Aorta (tissue), 5 donors: ENCODE data around the gene METTL26. TPM values are rescaled to one million over a fixed set of nuclear protein-coding genes. Genes with fewer than 3 reads are reported as not detected.
A peak's percentile ranks its signal among the peaks of the same experiment; 100 is the strongest.

Source experiments
- ATAC-seq: fragments of 200-7000 bp; cut with Tn5 transposase; one replicate; pipeline ENCODE4 v1.9.1; 2022; ENCODE audit warnings: moderate library complexity; ENCODE audit not compliant: low FRiP score
- DNase-seq, 2 donors: peaks; one replicate each; pipeline ENCODE4 v3.0.0-alpha.2; 2020
- H3K27ac ChIP-seq, 2 donors: one replicate each; pipeline ENCODE4 v1.5.1; 2013; ENCODE audit warnings: low read length in 2 of 2, mild to moderate bottlenecking in 2 of 2, moderate library complexity in 2 of 2, control low read depth in 1 of 2, inconsistent platforms in 1 of 2, low read depth in 1 of 2
- H3K27me3 ChIP-seq, 2 donors: one replicate each; pipeline ENCODE4 v1.6.1; 2013; ENCODE audit warnings: control low read depth in 1 of 2, low read length in 1 of 2, mild to moderate bottlenecking in 1 of 2, moderate library complexity in 1 of 2; ENCODE audit not compliant: insufficient read depth in 2 of 2, control insufficient read depth in 1 of 2
- H3K36me3 ChIP-seq, 2 donors: one replicate each; pipeline ENCODE4 v1.6.1; 2013; ENCODE audit warnings: control low read depth in 1 of 2, low read length in 1 of 2, mild to moderate bottlenecking in 1 of 2; ENCODE audit not compliant: insufficient read depth in 2 of 2, control insufficient read depth in 1 of 2
- H3K4me1 ChIP-seq, 2 donors: one replicate each; pipeline ENCODE4 v1.6.1; 2013; ENCODE audit warnings: low read length in 2 of 2, control low read depth in 1 of 2, mild to moderate bottlenecking in 1 of 2, moderate library complexity in 1 of 2; ENCODE audit not compliant: insufficient read depth in 2 of 2, control insufficient read depth in 1 of 2
- H3K4me3 ChIP-seq, 2 donors: one replicate each; pipeline ENCODE4 v1.5.1; 2013; ENCODE audit warnings: low read length in 2 of 2, control low read depth in 1 of 2, mild to moderate bottlenecking in 1 of 2
- H3K9me3 ChIP-seq: one replicate; pipeline ENCODE4 v1.6.1; 2013; ENCODE audit warnings: mild to moderate bottlenecking, low read length; ENCODE audit not compliant: control insufficient read depth
- WGBS, 2 donors: extraction: QIAGEN DNeasy Blood & Tissue Kit; methylation state at CpG; one replicate each; pipeline ENCODE4 v1.1.7; 2013; 5-methylcytosine and 5-hydroxymethylcytosine counted together
- intact Hi-C, 2 donors: fragments of 100-400 bp; cut with DNase I; formaldehyde crosslinking; loops; one replicate each; pipeline versions ENCODE4 v1.14.2 to v1.15.0; 2022
- polyA plus RNA-seq, 2 donors: library from polyadenylated mRNA; stranded (reverse); fragments of 200-250 nt; gene quantifications; one replicate each; pipeline ENCODE4 v1.2.3, GENCODE V29; 2013
- total RNA-seq, 2 donors: library from RNA; stranded (reverse); fragmentation: NEBNext Ultra II Directional; extraction: Animal tissue kit (Norgen Biotek cat#: 25700); gene quantifications; one replicate each; pipeline ENCODE4 v1.2.1, GENCODE V29; 2021
- donor health status: healthy with polysubstance abuse.
- donor health status: Bipolar disorder and iron deficiency.
- donor health status: DM: no; HTN: no; CAD: no.
- donor health status: DM: no; HTN: no; CAD: no.
- donor health status: DM: yes; HTN: yes; CAD: no.

Gene METTL26
- total and polyA plus RNA-seq, 4 donors: 45.2 to 158 (median 75.4) TPM

GRCh38 chr16:661184-661821 lies 25.2 kb upstream of the METTL26 start:
- intact Hi-C loops: loop anchor here in 1 of 2 donors (10.0 kb wide), 1 partner anchor 267 kb away; the partner anchor contains the start of gene NME4
- H3K27ac ChIP-seq: no peak overlapping the region

GRCh38 chr16:660459-661183 lies 24.5 kb upstream of the METTL26 start:
- H3K27ac ChIP-seq: no peak overlapping the region
- intact Hi-C loops: loop anchor here in 1 of 2 donors (10.0 kb wide), 1 partner anchor 266 kb away; the partner anchor contains the start of gene NME4
- H3K9me3 ChIP-seq: no peaks in the 10 kb centered on the region
- H3K27me3 ChIP-seq: no peaks in the 10 kb centered on the region
- H3K4me1 ChIP-seq: no peaks in the 10 kb centered on the region
- no peaks in the 10 kb centered on the region for H3K36me3 ChIP-seq
- DNase-seq (peak; percentile 93 to 95), ATAC-seq (peak; percentile 88)
- WGBS, 2 donors: 35 to 50% methylated on average over 25 to 37 of the region's 43 CpGs
- no peak overlapping the region for H3K4me3 ChIP-seq

More at GRCh38 chr16:661184-661821, 25.2 kb upstream of the METTL26 start:
- 68 to 73% methylated on average over 31 to 35 of the region's 35 CpGs for WGBS, 2 donors
- no peaks in the 10 kb centered on the region for H3K36me3 ChIP-seq
- no peaks in the 10 kb centered on the region for H3K9me3 ChIP-seq
- DNase-seq: no peak
- H3K27me3 ChIP-seq: no peaks in the 10 kb centered on the region
- ATAC-seq: no peak
- no peak overlapping the region for H3K4me3 ChIP-seq
- H3K4me1 ChIP-seq: no peaks in the 10 kb centered on the region

- Histone ChIP-seq H3K9me3 (no peaks in the 10 kb centered on the region), H3K36me3 (no peaks in the 10 kb centered on the region), H3K27ac (no peak overlapping the region), H3K4me3 (no peak overlapping the region), H3K27me3 (no peaks in the 10 kb centered on the region), H3K4me1 (no peaks in the 10 kb centered on the region)
- ATAC-seq (no peak), DNase-seq (no peak)
- intact Hi-C loops: loop anchor here in 1 of 2 donors (10.0 kb wide), 1 partner anchor 265 kb away; the partner anchor contains the start of gene NME4
- 70 to 77% methylated on average over 6 of the region's 6 CpGs for WGBS, 2 donors
Observed at GRCh38 chr16:660132-660458, 24.0 kb upstream of the METTL26 start.

GRCh38 chr16:659618-660017 lies 23.5 kb upstream of the METTL26 start:
- H3K4me3 ChIP-seq: no peak overlapping the region
- H3K4me1 ChIP-seq: no peaks in the 10 kb centered on the region
- no peaks in the 10 kb centered on the region for H3K36me3 ChIP-seq
- H3K27me3 ChIP-seq: no peaks in the 10 kb centered on the region
- intact Hi-C loops: loop anchor here in 1 of 2 donors (10.0 kb wide), 1 partner anchor 265 kb away; the partner anchor contains the start of gene NME4
- no peak for ATAC-seq
- DNase-seq: no peak
- H3K9me3 ChIP-seq: no peaks in the 10 kb centered on the region
- 89 to 90% methylated on average over 20 of the region's 20 CpGs for WGBS, 2 donors
- H3K27ac ChIP-seq: no peak overlapping the region

- ATAC-seq: no peak
- no peaks in the 10 kb centered on the region for H3K27me3 ChIP-seq
- no peak overlapping the region for H3K4me3 ChIP-seq
- H3K4me1 ChIP-seq: no peaks in the 10 kb centered on the region
- no peak for DNase-seq
- 91 to 92% methylated on average over 30 to 35 of the region's 35 CpGs for WGBS, 2 donors
- no peaks in the 10 kb centered on the region for H3K9me3 ChIP-seq
- H3K36me3 ChIP-seq: no peaks in the 10 kb centered on the region
- intact Hi-C loops: no loop called here
- H3K27ac ChIP-seq: no peak overlapping the region
Observed at GRCh38 chr16:658679-659571, 22.8 kb upstream of the METTL26 start.

GRCh38 chr16:657487-657886 lies 21.4 kb upstream of the METTL26 start:
- no peaks in the 10 kb centered on the region for H3K36me3 ChIP-seq
- DNase-seq (no peak), ATAC-seq (no peak)
- no peaks in the 10 kb centered on the region for H3K9me3 ChIP-seq
- 94 to 95% methylated on average over 20 to 22 of the region's 22 CpGs for whole genome bisulfite sequencing, 2 donors
- intact Hi-C loops: no loop called here
- no peaks in the 10 kb centered on the region for H3K27me3 ChIP-seq
- no peak overlapping the region for H3K27ac ChIP-seq
- no peak overlapping the region for H3K4me3 ChIP-seq
- no peaks in the 10 kb centered on the region for H3K4me1 ChIP-seq

GRCh38 chr16:654034-654433 lies 17.9 kb upstream of the METTL26 start:
- DNase-seq (no peak), ATAC-seq (no peak)
- Histone ChIP-seq H3K4me3 (no peak overlapping the region), H3K27me3 (no peaks in the 10 kb centered on the region), H3K36me3 (no peaks in the 10 kb centered on the region), H3K4me1 (no peaks in the 10 kb centered on the region), H3K9me3 (no peaks in the 10 kb centered on the region), H3K27ac (no peak overlapping the region)
- WGBS, 2 donors: 86 to 93% methylated on average over 12 of the region's 12 CpGs
- intact Hi-C loops: no loop called here

- intact Hi-C loops: no loop called here
- ATAC-seq (no peak), DNase-seq (no peak)
- Histone ChIP-seq H3K4me3 (no peak overlapping the region), H3K4me1 (no peaks in the 10 kb centered on the region), H3K36me3 (no peaks in the 10 kb centered on the region), H3K27me3 (no peaks in the 10 kb centered on the region), H3K9me3 (no peaks in the 10 kb centered on the region), H3K27ac (no peak overlapping the region)
- 84 to 86% methylated on average over 28 of the region's 28 CpGs for WGBS, 2 donors
Observed at GRCh38 chr16:652454-653305, 16.6 kb upstream of the METTL26 start.
